ENCODE data around the gene MUC2. TPM values are rescaled to one million over a fixed set of nuclear protein-coding genes. Genes with fewer than 3 reads are reported as not detected.

Gene MUC2
- polyA plus RNA-seq, 4 donors: 3.0 to 239 (median 30.8) TPM

- peaks cover 0 to 7% (median 5%) of the 10 kb centered on the region in 3 donors for H3K27me3 ChIP-seq (ENCODE audit: control insufficient read depth in 3 of 3, insufficient read depth in 3 of 3, low read length in 3 of 3)
Measured at GRCh38 chr11:1039481-1040427, 34.9 kb upstream of the MUC2 start.

DNA sequence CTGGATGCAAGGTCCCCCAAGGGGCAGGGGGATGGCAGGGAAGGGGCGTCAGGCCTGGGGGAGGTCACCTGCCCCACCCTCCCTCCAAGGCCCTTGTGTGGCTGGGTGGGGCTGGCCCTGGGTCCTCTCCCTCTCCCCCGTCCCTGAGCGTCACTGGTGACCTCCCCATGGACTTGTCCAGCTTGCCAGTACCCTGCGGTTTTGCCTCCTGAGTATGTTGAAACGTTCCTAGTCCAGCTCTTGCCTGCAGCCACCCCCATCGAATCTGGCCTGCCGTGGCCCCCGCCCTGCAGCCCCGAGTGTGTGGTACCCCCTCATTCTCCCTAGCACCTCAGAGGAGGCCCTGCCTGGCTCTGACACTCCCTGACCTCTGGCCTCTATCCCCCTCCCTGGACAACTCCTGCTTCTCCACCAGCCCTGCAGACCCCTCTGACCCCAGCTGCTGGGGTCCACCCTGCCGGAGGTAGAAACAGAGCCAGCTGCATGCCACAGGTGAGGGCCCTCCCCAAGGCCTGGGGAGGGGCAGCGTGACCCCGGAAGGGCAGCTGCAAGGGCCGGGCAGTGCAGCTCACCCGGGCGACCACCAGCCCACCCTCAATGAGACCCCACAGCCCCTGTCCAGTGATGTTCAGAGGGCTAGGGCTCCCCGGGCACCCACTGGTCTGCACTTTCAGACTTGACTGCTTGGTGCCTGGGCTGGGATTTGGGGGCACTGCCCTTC is 34.1 kb upstream of the MUC2 start:
- FAIRE-seq: no peak
- DNase-seq: no peak
- 65 to 74% (median 73%) methylated on average over 11 to 16 of the region's 16 CpGs for WGBS, 3 donors

More at GRCh38 chr11:1039481-1040427, 34.9 kb upstream of the MUC2 start:
- no peak overlapping the region for H3K27ac ChIP-seq (ENCODE audit: low read depth in 1 of 3, low read length in 2 of 3)
- WGBS, 3 donors: 72 to 82% (median 73%) methylated on average over 31 to 32 of the region's 32 CpGs
- H3K9me3 ChIP-seq (ENCODE audit: control insufficient read depth in 2 of 2, insufficient read depth in 1 of 2, low read depth in 1 of 2, low read length in 1 of 2): no peaks in the 10 kb centered on the region
- no peak overlapping the region for H3K4me3 ChIP-seq (ENCODE audit: low read depth in 1 of 3, low read length in 3 of 3)
- H3K36me3 ChIP-seq (ENCODE audit: control insufficient read depth in 3 of 3, insufficient read depth in 2 of 3, low read depth in 1 of 3, low read length in 3 of 3): no peaks in the 10 kb centered on the region
- H3K4me1 ChIP-seq (ENCODE audit: control insufficient read depth in 3 of 3, insufficient read depth in 2 of 3, low read depth in 1 of 3, low read length in 2 of 3): peaks cover 0 to 14% (median 0%) of the 10 kb centered on the region in 3 donors
- FAIRE-seq (no peak), DNase-seq (no peak)

DNA sequence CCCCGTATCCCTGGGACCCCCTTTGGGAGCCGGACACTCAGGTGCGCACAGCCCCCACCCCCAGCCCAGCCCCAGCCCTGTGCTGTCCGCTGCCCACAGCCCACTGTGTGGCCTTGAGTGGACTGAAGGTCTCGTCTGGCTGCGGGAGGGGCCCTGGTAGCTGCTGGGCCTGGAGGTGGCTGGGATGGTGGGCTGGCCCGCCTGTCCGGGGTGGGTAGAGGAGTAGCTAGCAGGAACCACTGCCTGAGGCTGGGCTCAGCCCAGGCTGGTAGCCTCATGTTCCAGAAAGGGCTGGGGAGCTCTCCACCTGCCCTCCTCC is 33.6 kb upstream of the MUC2 start:
- WGBS, 3 donors: 72 to 83% (median 74%) methylated on average over 8 of the region's 8 CpGs
- H3K4me1 ChIP-seq (ENCODE audit: control insufficient read depth in 3 of 3, insufficient read depth in 2 of 3, low read depth in 1 of 3, low read length in 2 of 3): peaks cover 0 to 14% (median 0%) of the 10 kb centered on the region in 3 donors
- no peak overlapping the region for H3K4me3 ChIP-seq (ENCODE audit: low read depth in 1 of 3, low read length in 3 of 3)
- DNase-seq (no peak), FAIRE-seq (no peak)
- no peaks in the 10 kb centered on the region for H3K9me3 ChIP-seq (ENCODE audit: control insufficient read depth in 2 of 2, insufficient read depth in 1 of 2, low read depth in 1 of 2, low read length in 1 of 2)
- H3K27ac ChIP-seq (ENCODE audit: low read depth in 1 of 3, low read length in 2 of 3): no peak overlapping the region
- H3K36me3 ChIP-seq (ENCODE audit: control insufficient read depth in 3 of 3, insufficient read depth in 2 of 3, low read depth in 1 of 3, low read length in 3 of 3): no peaks in the 10 kb centered on the region
- H3K27me3 ChIP-seq (ENCODE audit: control insufficient read depth in 3 of 3, insufficient read depth in 3 of 3, low read length in 3 of 3): peaks cover 0 to 7% (median 5%) of the 10 kb centered on the region in 3 donors

More for the DNA sequence above, 34.1 kb upstream of the MUC2 start:
- Histone ChIP-seq H3K27me3 (ENCODE audit: control insufficient read depth in 3 of 3, insufficient read depth in 3 of 3, low read length in 3 of 3) (peaks cover 0 to 7% (median 5%) of the 10 kb centered on the region in 3 donors), H3K27ac (ENCODE audit: low read depth in 1 of 3, low read length in 2 of 3) (no peak overlapping the region), H3K36me3 (ENCODE audit: control insufficient read depth in 3 of 3, insufficient read depth in 2 of 3, low read depth in 1 of 3, low read length in 3 of 3) (no peaks in the 10 kb centered on the region), H3K9me3 (ENCODE audit: control insufficient read depth in 2 of 2, insufficient read depth in 1 of 2, low read depth in 1 of 2, low read length in 1 of 2) (no peaks in the 10 kb centered on the region), H3K4me1 (ENCODE audit: control insufficient read depth in 3 of 3, insufficient read depth in 2 of 3, low read depth in 1 of 3, low read length in 2 of 3) (peaks cover 0 to 14% (median 0%) of the 10 kb centered on the region in 3 donors), H3K4me3 (ENCODE audit: low read depth in 1 of 3, low read length in 3 of 3) (no peak overlapping the region)

- DNase-seq (no peak), FAIRE-seq (no peak)
- Histone ChIP-seq H3K9me3 (ENCODE audit: control insufficient read depth in 2 of 2, insufficient read depth in 1 of 2, low read depth in 1 of 2, low read length in 1 of 2) (no peaks in the 10 kb centered on the region), H3K4me1 (ENCODE audit: control insufficient read depth in 3 of 3, insufficient read depth in 2 of 3, low read depth in 1 of 3, low read length in 2 of 3) (peaks cover 0 to 14% (median 0%) of the 10 kb centered on the region in 3 donors), H3K27ac (ENCODE audit: low read depth in 1 of 3, low read length in 2 of 3) (no peak overlapping the region), H3K36me3 (ENCODE audit: control insufficient read depth in 3 of 3, insufficient read depth in 2 of 3, low read depth in 1 of 3, low read length in 3 of 3) (no peaks in the 10 kb centered on the region), H3K27me3 (ENCODE audit: control insufficient read depth in 3 of 3, insufficient read depth in 3 of 3, low read length in 3 of 3) (peaks cover 0 to 7% (median 5%) of the 10 kb centered on the region in 3 donors), H3K4me3 (ENCODE audit: low read depth in 1 of 3, low read length in 3 of 3) (no peak overlapping the region)
- 23 to 71% (median 38%) methylated on average over 9 of the region's 9 CpGs for WGBS, 3 donors
Measured at GRCh38 chr11:1041471-1041870, 33.2 kb upstream of the MUC2 start.

GRCh38 chr11:1041936-1042608 is 32.6 kb upstream of the MUC2 start:
- WGBS, 3 donors: 19 to 53% (median 36%) methylated on average over 16 to 18 of the region's 18 CpGs
- FAIRE-seq (no peak), DNase-seq (peak; percentile 53 to 66)
- Histone ChIP-seq H3K27ac (ENCODE audit: low read depth in 1 of 3, low read length in 2 of 3) (no peak overlapping the region), H3K4me1 (ENCODE audit: control insufficient read depth in 3 of 3, insufficient read depth in 2 of 3, low read depth in 1 of 3, low read length in 2 of 3) (peaks cover 0 to 14% (median 0%) of the 10 kb centered on the region in 3 donors), H3K4me3 (ENCODE audit: low read depth in 1 of 3, low read length in 3 of 3) (no peak overlapping the region), H3K27me3 (ENCODE audit: control insufficient read depth in 3 of 3, insufficient read depth in 3 of 3, low read length in 3 of 3) (peaks cover 0 to 7% (median 0%) of the 10 kb centered on the region in 3 donors), H3K9me3 (ENCODE audit: control insufficient read depth in 2 of 2, insufficient read depth in 1 of 2, low read depth in 1 of 2, low read length in 1 of 2) (no peaks in the 10 kb centered on the region), H3K36me3 (ENCODE audit: control insufficient read depth in 3 of 3, insufficient read depth in 2 of 3, low read depth in 1 of 3, low read length in 3 of 3) (no peaks in the 10 kb centered on the region)

DNA sequence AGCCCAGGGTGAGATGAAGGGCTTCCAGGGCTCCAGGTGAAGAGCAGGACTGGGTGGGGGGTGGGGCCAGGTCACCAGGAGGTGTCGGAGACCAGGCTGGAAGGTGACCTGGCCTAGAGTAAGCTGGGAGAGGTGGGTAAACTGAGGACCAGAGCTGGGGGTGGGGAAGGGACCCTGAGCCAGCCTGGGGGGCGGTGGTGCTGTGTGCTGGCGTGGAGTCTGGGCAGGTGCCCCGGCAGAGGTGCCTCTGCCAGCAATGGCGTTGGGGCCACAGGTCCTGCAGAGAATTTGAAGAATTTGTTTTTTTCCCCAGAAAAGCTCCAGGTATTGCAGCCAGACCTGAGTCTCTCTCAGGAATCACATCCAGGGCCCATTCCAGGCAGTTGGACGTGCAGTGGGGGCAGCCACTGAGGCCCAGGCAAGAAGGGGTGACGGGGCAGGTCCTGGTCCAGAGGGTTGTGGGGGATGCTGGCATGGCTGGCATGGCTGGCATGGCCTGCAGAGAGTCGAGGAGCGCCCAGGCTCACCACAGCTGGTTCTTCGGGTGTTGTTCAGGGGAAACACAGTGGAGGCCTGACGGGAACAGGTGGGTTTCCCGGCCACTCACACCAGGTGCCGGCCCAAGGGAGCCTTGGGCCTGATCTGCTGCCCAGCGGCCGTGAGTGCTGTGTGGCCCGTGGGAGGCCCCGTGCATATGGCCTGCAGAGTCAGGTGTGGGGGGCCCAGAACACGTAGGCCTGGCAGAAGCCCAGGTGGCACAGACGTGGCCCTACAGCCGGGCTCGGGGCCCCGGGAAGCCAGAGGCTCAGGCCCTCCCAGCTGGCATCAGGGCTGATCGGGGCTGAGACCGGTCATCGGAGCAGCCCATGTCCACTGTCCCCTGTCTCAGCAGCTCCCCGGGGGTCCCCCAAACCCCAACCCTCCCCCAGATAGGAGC is 31.8 kb upstream of the MUC2 start:
- H3K4me1 ChIP-seq (ENCODE audit: control insufficient read depth in 3 of 3, insufficient read depth in 2 of 3, low read depth in 1 of 3, low read length in 2 of 3): peaks cover 0 to 14% (median 0%) of the 10 kb centered on the region in 3 donors
- no peaks in the 10 kb centered on the region for H3K36me3 ChIP-seq (ENCODE audit: control insufficient read depth in 3 of 3, insufficient read depth in 2 of 3, low read depth in 1 of 3, low read length in 3 of 3)
- H3K27ac ChIP-seq (ENCODE audit: low read depth in 1 of 3, low read length in 2 of 3): no peak overlapping the region
- H3K27me3 ChIP-seq (ENCODE audit: control insufficient read depth in 3 of 3, insufficient read depth in 3 of 3, low read length in 3 of 3): peaks cover 0 to 3% (median 0%) of the 10 kb centered on the region in 3 donors
- H3K4me3 ChIP-seq (ENCODE audit: low read depth in 1 of 3, low read length in 3 of 3): no peak overlapping the region
- WGBS, 3 donors: 81 to 88% (median 85%) methylated on average over 24 to 26 of the region's 26 CpGs
- FAIRE-seq (no peak), DNase-seq (no peak)
- no peaks in the 10 kb centered on the region for H3K9me3 ChIP-seq (ENCODE audit: control insufficient read depth in 2 of 2, insufficient read depth in 1 of 2, low read depth in 1 of 2, low read length in 1 of 2)

- WGBS, 3 donors: 79 to 87% (median 82%) methylated on average over 20 of the region's 20 CpGs
- Histone ChIP-seq H3K27ac (ENCODE audit: low read depth in 1 of 3, low read length in 2 of 3) (no peak overlapping the region), H3K4me3 (ENCODE audit: low read depth in 1 of 3, low read length in 3 of 3) (no peak overlapping the region), H3K27me3 (ENCODE audit: control insufficient read depth in 3 of 3, insufficient read depth in 3 of 3, low read length in 3 of 3) (peaks cover 0 to 3% (median 0%) of the 10 kb centered on the region in 3 donors), H3K9me3 (ENCODE audit: control insufficient read depth in 2 of 2, insufficient read depth in 1 of 2, low read depth in 1 of 2, low read length in 1 of 2) (no peaks in the 10 kb centered on the region), H3K4me1 (ENCODE audit: control insufficient read depth in 3 of 3, insufficient read depth in 2 of 3, low read depth in 1 of 3, low read length in 2 of 3) (peaks cover 0 to 14% (median 0%) of the 10 kb centered on the region in 3 donors), H3K36me3 (ENCODE audit: control insufficient read depth in 3 of 3, insufficient read depth in 2 of 3, low read depth in 1 of 3, low read length in 3 of 3) (no peaks in the 10 kb centered on the region)
- no peak for FAIRE-seq
- DNase-seq: no peak
Measured at GRCh38 chr11:1043563-1044096, 31.0 kb upstream of the MUC2 start.

Measured in small intestine (tissue), 7 donors.